Mononuclear cell (primary cell): ENCODE measurements around the gene PLA2G4D. TPM values are rescaled to one million over a fixed set of nuclear protein-coding genes. Genes with fewer than 3 reads are reported as not detected.

Source experiments
- H3K27me3 ChIP-seq: 2 replicates; pipeline ENCODE4 v1.6.0; 2011; ENCODE audit warnings: low read length, control low read depth; ENCODE audit not compliant: insufficient read depth
- H3K4me1 ChIP-seq: 2 replicates; pipeline ENCODE4 v1.5.1; 2011; ENCODE audit warnings: mild to moderate bottlenecking, low read length, control low read depth; ENCODE audit not compliant: insufficient read depth
- H3K4me3 ChIP-seq: 2 replicates; pipeline ENCODE4 v1.5.1; 2011; ENCODE audit warnings: mild to moderate bottlenecking, low read length, moderate library complexity
- H3K9me3 ChIP-seq: 2 replicates; pipeline ENCODE4 v1.5.1; 2011; ENCODE audit warnings: low read depth, mild to moderate bottlenecking, control low read depth, low read length
- total RNA-seq: library from RNA; depleted of rRNA; stranded (reverse); fragments of >200 nt; gene quantifications from one replicate; pipeline ENCODE4 v1.2.3, GENCODE V29; 2012

PLA2G4D gene
- total RNA-seq, 1 donor = not detected

GRCh38 chr15:42078903-42079302 is 15.5 kb downstream of the PLA2G4D start:
- H3K4me3 ChIP-seq = no peak overlapping the region
- H3K4me1 ChIP-seq = no peaks in the 10 kb centered on the region
- no peaks in the 10 kb centered on the region for H3K27me3 ChIP-seq
- no peaks in the 10 kb centered on the region for H3K9me3 ChIP-seq

GRCh38 chr15:42077689-42078088 is 16.7 kb downstream of the PLA2G4D start:
- H3K27me3 ChIP-seq = no peaks in the 10 kb centered on the region
- no peak overlapping the region for H3K4me3 ChIP-seq
- no peaks in the 10 kb centered on the region for H3K9me3 ChIP-seq
- H3K4me1 ChIP-seq = no peaks in the 10 kb centered on the region

- no peak overlapping the region for H3K4me3 ChIP-seq
Observed at GRCh38 chr15:42073418-42073817, 20.9 kb downstream of the PLA2G4D start.

GRCh38 chr15:42072141-42072685 is 22.1 kb downstream of the PLA2G4D start:
- Histone ChIP-seq H3K27me3 (no peaks in the 10 kb centered on the region), H3K4me3 (no peak overlapping the region), H3K4me1 (no peaks in the 10 kb centered on the region), H3K9me3 (no peaks in the 10 kb centered on the region)

More at GRCh38 chr15:42073418-42073817, 20.9 kb downstream of the PLA2G4D start:
- no peaks in the 10 kb centered on the region for H3K4me1 ChIP-seq
- H3K9me3 ChIP-seq = no peaks in the 10 kb centered on the region
- H3K27me3 ChIP-seq = no peaks in the 10 kb centered on the region

GRCh38 chr15:42071717-42072116 is 22.6 kb downstream of the PLA2G4D start:
- no peaks in the 10 kb centered on the region for H3K27me3 ChIP-seq
- no peak overlapping the region for H3K4me3 ChIP-seq
- H3K4me1 ChIP-seq = no peaks in the 10 kb centered on the region
- H3K9me3 ChIP-seq = no peaks in the 10 kb centered on the region

- Histone ChIP-seq H3K9me3 (no peaks in the 10 kb centered on the region), H3K4me1 (no peaks in the 10 kb centered on the region), H3K27me3 (no peaks in the 10 kb centered on the region), H3K4me3 (no peak overlapping the region)
Observed at GRCh38 chr15:42070976-42071350, 23.4 kb downstream of the PLA2G4D start.

- Histone ChIP-seq H3K4me1 (no peaks in the 10 kb centered on the region), H3K9me3 (no peaks in the 10 kb centered on the region), H3K27me3 (no peaks in the 10 kb centered on the region), H3K4me3 (no peak overlapping the region)
Observed at GRCh38 chr15:42070279-42070975, 23.9 kb downstream of the PLA2G4D start.

- Histone ChIP-seq H3K27me3 (no peaks in the 10 kb centered on the region), H3K4me3 (no peak overlapping the region), H3K9me3 (no peaks in the 10 kb centered on the region), H3K4me1 (no peaks in the 10 kb centered on the region)
Observed at GRCh38 chr15:42069496-42070278, 24.7 kb downstream of the PLA2G4D start.

- no peaks in the 10 kb centered on the region for H3K27me3 ChIP-seq
- no peaks in the 10 kb centered on the region for H3K4me1 ChIP-seq
- no peaks in the 10 kb centered on the region for H3K9me3 ChIP-seq
- no peak overlapping the region for H3K4me3 ChIP-seq
Observed at GRCh38 chr15:42069025-42069424, 25.3 kb downstream of the PLA2G4D start.

GRCh38 chr15:42068601-42069000 is 25.8 kb downstream of the PLA2G4D start:
- Histone ChIP-seq H3K27me3 (no peaks in the 10 kb centered on the region), H3K9me3 (no peaks in the 10 kb centered on the region), H3K4me3 (no peak overlapping the region), H3K4me1 (no peaks in the 10 kb centered on the region)

GRCh38 chr15:42066764-42067415 is 27.5 kb downstream of the PLA2G4D start:
- Histone ChIP-seq H3K4me3 (no peak overlapping the region), H3K27me3 (no peaks in the 10 kb centered on the region), H3K4me1 (no peaks in the 10 kb centered on the region), H3K9me3 (no peaks in the 10 kb centered on the region)

- peaks cover under 1% of the 10 kb centered on the region for H3K4me1 ChIP-seq
- H3K9me3 ChIP-seq = no peaks in the 10 kb centered on the region
Observed at GRCh38 chr15:42065468-42065867, 28.9 kb downstream of the PLA2G4D start.

GRCh38 chr15:42065033-42065432 is 29.3 kb downstream of the PLA2G4D start:
- Histone ChIP-seq H3K4me3 (no peak overlapping the region), H3K4me1 (peaks cover 4% of the 10 kb centered on the region), H3K9me3 (no peaks in the 10 kb centered on the region), H3K27me3 (no peaks in the 10 kb centered on the region)

More at GRCh38 chr15:42065468-42065867, 28.9 kb downstream of the PLA2G4D start:
- no peak overlapping the region for H3K4me3 ChIP-seq
- no peaks in the 10 kb centered on the region for H3K27me3 ChIP-seq

GRCh38 chr15:42064271-42064670 is 30.1 kb downstream of the PLA2G4D start:
- no peaks in the 10 kb centered on the region for H3K9me3 ChIP-seq
- H3K4me3 ChIP-seq = no peak overlapping the region
- H3K27me3 ChIP-seq = no peaks in the 10 kb centered on the region

More at GRCh38 chr15:42064271-42064670, 30.1 kb downstream of the PLA2G4D start:
- peaks cover 7% of the 10 kb centered on the region for H3K4me1 ChIP-seq
